IPS DF 4.7 (cell line): ENCODE measurements around the gene TINAGL1.

Experiments used
- DNase-seq: peaks from one replicate; pipeline ENCODE4 v3.0.0-alpha.2; 2013; ENCODE audit warnings: low spot score; ENCODE audit errors: extremely low read depth

Gene TINAGL1

DNA sequence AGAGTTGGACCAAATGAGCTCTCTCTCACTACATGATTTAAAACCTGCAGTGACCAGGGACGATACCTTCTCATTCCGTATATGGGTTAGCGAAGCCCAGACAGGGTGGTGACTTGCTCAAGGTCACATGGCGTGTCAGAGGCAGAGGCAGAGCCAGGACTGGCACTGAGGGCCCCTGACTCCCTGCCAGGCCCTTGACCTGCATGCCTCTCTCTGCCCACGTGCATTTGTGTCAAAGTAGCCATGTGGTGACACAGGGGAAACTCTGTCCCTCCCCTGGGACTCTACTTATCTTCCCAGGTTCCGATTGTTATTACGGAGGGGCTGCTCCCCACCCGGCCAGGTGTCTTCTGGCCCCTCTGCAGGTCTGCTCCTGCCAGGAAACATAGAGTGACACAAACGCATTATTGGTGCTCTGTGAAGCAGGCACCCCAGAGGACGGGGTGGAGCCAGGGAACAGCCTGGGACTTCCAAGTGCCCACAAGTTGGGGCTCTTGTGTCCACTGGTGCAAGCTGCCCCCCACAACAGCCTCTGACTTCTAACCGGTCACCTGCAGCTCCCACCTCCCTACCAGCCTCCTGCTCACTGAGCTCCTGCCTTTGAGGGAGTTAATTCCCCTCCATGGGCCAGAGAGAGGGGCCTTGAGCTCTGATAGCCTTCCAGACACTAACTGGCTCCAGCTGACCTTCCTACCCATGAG lies 7.3 kb upstream of the TINAGL1 start:
- no peak for DNase-seq

DNA sequence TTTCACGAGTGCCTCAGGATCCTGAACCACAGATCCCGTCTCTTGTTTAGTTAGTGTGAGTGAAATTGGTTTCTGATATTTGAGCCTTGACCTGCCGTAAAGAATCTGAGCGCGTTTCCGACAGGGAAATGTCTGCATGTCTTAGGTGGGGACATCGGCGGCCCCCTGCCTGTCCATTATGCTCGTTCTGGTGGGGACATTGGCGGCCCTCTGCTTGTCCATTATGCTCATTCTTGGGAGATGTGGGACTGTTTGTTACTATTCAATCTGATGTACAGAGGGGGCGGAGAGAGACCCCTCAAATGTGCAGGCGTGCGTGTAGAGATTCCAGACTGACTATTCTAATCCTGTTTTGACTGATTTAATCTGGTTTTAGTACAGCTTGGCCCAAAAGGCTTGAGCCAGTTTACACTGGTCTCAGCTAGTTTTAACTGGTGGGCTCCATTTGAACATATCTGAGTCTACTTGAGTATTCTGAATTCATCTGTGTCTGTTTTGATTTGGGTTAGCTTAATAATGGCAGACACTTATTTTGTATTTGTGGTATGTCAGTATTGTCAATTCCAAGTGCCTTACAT lies 6.6 kb upstream of the TINAGL1 start:
- no peak for DNase-seq

DNA sequence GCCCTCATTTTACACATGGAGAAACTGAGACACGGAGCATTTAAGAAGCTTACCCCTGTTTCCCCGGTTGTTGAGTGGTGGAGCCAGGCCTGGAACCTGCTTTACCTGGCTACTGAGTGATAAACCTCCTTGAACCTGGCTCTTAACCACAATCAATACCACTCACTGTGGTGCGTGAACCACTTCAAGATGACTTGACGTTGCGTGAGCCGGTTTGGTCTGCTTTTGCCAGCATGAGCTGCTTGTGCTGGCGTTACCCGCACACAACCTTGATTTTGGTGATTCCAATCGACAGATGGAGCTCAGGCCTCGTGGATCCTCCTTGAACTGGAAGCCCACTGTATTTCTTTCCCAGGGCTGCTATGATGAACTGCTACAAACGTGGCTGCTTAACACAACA lies 6.1 kb upstream of the TINAGL1 start:
- DNase-seq, result no peak

DNA sequence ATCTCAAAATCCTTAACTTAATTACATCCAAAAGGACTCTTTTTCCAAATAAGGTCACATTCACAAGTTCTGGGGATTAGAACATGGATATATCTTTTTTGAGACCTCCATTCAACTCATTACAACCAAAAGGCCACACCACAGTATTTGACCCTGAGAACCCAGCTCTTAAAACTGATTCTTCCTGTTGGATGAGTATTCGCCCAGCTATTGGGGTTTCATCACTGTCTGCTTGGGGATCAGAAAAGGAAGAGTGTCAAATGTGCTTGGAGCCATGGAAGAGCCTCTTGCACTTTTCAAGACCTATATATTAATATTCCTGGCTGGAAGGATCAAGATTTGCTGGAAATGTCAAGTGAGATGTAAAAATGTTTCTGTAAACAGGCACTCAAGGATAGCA lies 5.4 kb upstream of the TINAGL1 start:
- DNase-seq, result no peak

DNA sequence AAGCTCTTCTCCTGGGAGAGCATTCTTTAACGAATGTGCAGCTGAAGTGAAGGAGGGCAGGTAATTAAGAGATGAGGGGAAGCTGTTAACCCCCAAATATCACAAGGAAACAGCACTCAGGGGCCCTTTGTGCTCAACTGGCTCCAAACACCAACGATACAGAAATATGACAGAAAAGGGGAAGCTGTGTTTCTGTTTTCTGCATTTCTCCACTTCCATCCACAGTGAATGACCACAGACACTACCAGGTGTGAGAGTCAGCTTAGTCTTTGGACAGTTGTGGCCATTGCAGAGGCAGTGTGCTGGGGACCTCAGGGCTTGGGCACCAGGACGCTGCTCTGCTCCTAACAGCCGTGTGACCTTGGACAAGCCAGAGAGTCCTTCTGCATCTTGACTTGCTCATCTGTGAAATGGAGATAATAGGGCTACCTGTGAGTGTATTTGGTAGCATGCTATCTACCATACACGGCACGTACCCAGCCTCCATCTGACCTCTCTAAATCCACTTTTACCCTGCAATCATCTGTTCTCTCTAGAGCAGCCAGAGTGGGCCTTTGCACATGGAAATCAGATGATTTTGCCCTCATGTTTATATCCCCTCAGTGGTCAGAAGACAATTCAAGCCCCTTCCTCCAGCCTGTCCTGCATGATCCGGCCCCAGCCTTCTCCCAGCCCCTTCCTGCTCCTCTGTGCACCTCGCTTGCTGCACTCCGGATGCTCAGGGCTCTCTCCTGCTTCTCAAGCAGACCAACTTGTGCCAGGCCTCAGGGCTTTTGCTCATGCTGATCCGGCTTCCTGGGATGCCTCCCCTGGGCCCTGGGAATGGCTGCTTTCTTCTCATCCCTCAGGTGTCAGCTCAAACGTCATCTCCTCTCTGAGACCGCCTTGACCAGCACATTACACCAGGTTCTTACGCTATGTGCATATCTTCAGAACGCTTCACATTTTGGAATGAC lies 4.7 kb upstream of the TINAGL1 start:
- no peak for DNase-seq

DNA sequence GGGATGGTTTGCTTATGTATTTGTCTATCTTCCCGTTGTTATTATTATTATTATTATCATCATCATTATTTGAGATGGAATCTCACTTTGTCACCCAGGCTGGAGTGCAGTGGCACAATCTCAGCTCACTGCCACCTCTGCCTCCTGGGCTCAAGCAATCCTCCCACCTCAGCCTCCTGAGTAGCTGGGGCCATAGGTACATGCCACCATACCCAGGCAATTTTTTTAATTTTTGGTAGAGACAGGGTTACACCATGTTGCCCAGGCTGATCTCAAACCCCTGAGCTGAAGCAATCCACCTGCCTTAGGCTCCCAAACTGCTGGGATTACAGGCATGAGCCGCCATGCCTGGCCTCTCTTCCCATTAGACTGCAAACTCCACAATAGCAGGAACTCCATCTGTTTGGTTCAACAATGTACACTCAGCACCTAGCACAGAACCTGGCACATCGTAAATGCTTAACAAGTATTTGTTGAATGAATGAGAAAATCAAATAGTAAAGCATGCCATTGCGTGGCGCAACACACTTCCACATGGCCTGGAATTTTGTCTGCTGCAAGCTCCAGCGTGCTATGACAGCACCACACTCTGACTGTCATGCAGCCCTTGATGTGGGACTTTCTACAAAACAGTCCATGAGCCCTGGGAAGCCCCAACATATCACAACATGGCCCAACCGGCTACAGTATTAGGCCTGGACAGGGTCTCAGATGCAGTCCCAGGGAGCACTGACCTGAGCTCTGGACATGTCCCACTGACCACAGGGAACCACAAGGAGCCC lies 3.8 kb upstream of the TINAGL1 start:
- DNase-seq, result no peak

DNA sequence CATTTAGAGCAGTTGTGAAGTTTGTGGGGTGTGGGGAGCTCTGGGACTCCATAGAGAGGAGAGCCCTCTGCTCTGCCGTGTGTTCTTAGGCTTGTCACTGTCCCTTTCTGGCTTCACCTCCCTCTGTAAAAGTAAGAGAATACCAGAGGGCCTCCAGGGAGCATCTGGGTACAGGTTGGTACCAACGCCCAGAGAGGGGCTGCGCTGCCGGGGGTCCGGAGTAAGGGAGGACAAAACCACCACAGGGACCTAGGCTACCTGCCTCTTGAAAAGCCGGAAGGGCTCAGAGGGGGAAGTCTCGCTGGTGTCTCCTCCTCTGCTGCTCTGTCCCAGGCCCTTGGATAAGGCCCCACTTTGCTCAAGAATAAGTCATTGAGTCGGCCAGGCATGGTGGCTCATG lies 3.1 kb upstream of the TINAGL1 start:
- no peak for DNase-seq

DNA sequence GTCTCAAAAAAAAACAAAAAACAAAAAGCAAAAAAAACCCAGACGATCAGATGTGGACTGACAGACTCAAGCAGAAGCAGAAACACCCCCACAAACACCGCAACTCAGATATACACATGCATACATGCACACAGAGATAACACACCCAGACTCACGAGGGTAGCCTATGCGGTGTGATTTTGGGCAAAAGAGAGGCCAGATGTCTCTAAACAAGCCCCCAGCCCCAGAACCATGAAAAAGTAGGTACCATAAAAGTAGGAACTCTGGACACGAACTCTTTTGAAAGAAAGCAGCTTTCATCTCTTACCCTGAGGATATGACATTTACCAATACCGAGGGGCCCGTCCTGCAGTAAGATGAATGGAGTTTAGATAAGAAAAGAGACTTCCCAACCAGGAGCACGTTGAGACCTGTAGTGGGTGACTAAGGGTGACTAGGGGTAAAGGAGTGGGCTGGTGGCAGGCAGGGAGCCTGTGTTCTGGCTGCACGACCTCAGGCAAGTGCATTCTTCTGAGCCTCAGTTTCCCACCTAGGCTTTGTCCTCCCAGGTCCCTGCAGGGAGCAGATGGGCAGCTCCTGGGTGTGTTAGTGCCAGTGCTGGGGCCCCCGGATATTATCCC lies 1.5 kb upstream of the TINAGL1 start:
- no peak for DNase-seq

DNA sequence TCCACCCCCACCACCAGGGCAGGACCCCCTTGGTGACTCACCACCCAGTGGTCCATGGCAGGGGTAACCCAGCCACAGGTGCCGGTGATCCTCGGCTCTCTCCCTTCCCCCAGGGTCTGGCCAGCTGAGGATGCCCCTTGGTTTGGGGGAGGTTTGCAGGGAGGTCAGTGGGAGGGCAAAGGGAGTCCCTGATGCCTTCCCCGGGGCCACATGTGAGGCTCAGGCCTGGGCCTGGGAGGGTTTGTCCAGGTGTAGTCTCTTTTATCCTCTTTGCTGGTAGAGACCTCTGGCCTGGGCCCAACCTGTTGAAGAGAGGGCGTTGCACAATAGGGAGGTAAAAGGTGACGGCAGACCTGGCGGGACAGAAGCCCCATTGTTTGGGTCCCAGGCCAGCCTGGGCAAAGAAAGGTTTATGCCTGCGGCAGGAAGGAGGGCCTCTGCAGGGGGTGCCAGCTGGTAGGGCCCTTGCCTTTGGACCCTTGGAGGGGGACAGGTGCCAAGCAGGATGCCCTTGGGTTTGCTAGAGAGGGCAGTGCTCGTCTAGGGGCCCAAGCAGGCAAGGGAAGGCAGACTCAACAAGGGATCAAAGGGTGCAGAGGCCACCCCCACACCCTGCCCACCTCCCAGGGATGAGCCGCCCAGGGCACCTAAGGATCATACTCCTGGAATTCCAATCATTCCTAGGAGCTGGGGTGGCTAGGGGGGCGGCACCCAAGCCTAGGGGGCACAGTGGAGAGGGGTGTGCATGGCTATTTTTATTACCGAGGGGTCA lies 760 bp upstream of the TINAGL1 start:
- DNase-seq, result no peak

DNA sequence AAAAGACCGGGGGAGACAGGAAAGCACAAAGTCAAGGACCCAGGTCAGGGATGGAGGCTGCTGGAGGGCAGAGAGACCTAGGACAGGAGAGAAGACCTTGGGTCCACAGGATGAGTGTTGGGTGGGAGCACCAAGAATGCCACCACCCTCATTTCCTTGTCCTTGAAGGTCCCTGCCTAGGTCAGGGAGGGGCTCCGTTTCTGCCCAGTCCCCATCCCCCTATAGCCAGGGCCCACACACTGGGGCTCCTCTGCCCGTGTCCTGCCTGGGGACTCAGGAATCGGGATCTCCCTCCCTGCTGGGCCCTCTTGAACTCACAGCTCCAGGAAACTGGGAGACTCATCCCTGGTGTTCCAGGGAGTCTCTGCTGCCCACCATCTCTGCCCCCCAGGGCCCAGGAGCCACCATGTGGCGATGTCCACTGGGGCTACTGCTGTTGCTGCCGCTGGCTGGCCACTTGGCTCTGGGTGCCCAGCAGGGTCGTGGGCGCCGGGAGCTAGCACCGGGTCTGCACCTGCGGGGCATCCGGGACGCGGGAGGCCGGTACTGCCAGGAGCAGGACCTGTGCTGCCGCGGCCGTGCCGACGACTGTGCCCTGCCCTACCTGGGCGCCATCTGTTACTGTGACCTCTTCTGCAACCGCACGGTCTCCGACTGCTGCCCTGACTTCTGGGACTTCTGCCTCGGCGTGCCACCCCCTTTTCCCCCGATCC lies 584 bp downstream of the TINAGL1 start:
- DNase-seq, result no peak

DNA sequence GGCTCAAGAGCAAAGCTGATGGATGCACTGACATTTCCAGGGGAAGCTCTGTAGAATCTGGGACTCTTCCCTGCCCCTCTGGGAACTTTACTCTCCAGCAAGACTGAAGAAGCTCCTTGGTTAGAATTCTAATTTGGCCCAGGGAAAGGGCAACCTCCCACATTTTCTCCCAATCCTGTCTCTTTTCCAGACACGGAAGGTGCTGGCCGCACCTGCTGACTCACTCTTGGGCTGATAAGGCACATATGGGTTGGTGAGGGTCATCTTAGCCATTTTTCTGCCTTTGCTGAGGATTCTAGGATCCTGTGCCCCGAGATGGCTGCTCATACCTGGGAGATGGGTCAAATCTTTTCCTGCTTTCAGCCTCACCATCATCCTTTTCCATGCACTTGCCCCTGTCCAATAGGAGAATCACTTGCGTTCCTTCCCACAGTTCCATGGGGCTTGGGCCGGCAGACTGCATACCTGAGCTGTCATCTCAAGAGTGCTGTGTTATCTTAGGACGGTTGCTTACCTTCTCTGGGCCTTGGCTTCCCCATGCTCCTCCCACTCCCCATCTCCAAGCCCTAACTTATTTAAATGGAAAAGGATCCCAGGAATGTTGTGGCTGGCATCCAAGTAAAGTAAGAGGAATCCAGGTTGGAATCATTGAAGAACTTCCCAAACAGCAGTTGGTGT lies 1.3 kb downstream of the TINAGL1 start:
- no peak for DNase-seq

DNA sequence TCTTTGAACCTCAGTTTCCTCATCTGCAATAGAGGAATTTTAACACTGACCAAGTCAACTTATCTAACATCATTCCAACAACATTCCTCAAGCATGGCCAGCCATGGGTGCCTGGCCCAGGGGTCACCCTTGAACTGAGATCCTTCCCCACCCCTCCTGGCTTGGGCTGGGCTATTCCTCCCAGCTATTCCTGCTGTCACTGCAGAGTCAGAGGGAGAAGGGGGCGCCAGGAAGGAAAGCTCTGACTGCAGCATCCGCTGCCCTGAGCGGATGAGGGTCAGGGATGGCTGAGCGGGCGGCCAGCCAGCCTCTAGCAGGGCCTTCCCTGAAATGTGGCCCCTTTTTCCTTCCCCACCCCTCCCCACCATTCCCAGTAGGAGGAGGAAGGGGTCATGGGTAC lies 3.1 kb downstream of the TINAGL1 start:
- no peak for DNase-seq

DNA sequence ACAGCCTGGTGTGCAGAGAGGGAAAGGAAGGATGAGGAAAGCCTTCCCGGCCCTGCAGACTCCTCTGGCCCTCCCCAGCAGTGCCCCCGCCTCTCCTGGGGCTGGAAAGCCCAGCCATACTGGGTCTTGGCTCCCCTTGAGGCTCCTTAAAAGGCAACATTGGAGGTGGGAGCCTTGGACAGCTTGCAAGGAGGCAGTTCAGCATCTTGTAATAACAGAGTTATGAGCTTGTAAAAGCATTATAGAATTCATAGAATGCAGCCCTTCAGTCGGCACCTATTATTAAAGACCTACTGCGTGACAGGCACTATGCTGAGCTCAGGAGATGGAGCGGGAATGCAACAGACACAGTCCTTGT lies 4.2 kb downstream of the TINAGL1 start:
- no peak for DNase-seq

DNA sequence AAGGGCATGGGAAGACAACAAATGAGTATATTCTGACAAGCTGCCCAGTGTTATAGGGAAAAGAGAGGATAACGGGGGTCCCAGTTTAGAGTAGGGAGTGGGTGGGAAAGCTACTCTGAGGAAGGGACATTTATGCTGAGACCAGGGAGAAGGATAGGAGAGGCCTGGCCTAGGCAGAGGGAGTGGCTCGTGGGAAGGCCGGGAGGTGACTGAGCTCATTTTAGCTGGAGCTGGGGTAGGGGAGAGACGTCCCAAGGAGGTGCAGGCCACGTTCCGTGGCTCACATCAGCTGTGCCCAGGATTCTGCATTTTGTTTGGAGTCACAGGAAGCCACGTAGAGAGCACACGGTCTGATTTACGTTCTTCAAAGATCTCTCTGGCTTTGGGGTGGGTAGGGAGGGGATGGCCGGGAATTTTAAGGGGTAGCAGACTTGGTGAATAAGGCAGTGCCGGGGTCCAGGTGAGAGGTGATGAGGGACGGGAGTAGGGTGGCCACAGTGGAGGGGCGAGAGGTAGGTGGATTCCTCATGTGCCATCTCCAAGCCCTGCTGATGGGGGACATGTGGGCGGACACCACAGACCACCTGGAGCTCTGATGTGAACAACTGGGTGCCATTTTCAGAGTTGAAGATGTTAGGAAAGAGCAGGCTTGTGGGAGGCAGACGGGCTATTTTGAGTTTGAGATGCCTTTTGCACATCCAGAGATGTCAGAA lies 4.7 kb downstream of the TINAGL1 start:
- DNase-seq, result no peak

DNA sequence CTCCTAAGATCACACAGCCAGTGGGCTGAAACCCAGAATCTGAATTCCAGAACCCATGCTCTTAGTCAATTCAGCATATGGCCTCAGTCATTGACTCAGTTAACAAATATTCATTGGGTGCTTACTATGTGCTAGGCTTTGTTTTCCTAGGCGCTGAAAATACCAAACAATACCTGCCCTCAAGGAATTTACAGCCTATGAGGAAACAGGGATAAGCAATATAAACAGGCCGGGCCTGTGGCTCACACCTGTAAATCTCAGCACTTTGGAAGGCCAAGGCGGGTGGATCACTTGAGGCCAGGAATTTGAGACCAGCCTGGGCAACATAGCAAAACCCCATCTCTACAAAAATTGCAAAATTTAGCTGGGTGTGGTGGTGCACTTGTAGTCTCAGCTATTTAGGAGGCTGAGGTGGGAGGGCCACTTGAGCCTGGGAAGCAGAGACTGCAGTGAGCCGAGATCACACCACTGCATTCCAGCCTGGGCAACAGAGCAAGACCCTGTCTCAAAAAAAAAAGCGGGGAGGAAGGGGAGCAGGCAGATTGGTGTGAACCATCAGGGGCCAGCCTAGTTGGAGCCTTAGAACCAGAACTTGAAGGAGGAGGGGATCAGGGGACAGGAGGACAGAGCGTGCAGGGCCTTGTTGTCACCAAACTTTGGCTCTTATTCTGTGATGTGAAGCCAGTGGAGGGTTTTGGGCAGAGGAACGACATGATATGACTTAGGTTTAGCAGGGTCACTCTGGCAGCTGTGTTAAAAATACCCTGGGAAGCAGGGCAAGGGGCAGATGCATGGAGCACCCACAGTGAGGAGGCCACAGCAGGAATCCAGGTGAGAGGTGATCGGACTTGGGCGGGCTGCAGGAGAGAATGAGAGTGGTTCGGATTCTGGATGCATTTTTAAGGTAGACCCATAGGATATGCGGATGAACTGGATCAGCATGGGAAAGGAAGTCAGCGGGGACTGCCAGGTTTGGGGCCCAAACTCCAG lies 5.8 kb downstream of the TINAGL1 start:
- no peak for DNase-seq

DNA sequence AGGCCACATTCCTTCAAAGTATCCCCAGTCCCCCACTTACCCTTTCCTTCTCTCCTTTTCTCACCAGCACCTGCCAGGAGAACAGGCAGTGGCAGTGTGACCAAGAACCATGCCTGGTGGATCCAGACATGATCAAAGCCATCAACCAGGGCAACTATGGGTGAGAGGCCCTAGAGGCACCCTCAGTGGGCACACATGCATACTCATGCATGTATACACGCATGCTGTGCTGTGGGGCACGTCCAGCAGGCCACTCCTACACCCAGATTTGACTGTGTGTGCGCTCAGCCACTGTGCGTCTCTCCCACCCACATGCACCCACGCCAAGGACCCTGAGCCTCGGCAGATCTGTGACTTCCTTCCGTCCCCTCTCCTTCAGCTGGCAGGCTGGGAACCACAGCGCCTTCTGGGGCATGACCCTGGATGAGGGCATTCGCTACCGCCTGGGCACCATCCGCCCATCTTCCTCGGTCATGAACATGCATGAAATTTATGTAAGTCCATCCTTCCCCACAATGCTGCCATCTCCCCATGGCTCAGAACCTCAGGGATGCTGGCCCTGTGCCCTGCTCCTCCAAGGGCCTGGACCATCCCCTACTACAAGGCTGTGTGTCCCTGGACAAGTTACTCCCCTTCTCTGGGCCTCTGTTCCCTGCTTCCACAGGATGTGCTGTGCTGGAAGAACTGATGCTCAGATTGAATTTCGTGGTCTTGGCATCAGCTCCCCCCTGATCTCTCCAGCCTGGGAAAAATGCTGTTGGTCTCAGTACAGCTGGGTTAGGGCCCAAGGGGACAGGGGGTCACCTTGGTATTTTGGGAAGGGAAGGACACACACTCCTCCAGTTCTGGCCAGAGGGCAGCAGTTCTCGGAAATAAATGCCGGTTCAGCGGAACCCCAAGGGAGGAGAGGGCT lies 7.0 kb downstream of the TINAGL1 start:
- DNase-seq, result no peak
